HG02678 (cell line): ENCODE measurements around the gene DPYD.
"Not testable (repeated sequence)": the region's sequence is repeated elsewhere in the genome, so short reads cannot be mapped to it uniquely, and the experiment has no call there.

Source experiments
- ATAC-seq: cut with Tn5 transposase; IDR thresholded peaks from one replicate; pipeline ENCODE4 v1.9.1; 2021; ENCODE audit warnings: mild to moderate bottlenecking, moderate library complexity; ENCODE audit not compliant: unreplicated experiment

The DPYD gene

DNA sequence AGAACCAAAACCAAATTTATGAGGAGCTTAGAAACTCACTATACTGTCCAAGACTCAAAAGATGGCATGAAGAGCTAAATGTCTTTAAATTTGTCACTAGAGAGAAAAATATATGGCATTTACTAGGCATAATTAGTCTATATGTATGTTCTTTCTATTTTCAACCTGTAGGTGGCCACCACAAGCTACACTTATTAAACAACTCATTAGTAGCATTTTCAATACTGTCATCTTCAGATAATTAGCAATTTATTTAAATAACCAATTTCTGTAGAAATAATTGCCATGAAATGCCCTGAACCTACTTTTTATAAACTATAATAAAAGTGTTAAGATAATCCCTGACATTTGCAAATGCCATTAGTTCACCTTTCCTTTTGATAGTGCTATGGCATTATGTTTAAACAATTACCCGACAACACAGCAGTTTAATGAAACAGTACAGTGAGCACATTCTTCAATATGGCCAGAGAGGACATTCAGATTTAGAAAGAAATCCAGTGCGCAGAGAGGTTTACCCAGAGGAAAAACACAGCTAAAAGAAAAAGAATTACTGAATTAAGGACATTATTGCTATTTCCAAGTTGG lies 676.8 kb downstream of the DPYD start:
- no peak for ATAC-seq

DNA sequence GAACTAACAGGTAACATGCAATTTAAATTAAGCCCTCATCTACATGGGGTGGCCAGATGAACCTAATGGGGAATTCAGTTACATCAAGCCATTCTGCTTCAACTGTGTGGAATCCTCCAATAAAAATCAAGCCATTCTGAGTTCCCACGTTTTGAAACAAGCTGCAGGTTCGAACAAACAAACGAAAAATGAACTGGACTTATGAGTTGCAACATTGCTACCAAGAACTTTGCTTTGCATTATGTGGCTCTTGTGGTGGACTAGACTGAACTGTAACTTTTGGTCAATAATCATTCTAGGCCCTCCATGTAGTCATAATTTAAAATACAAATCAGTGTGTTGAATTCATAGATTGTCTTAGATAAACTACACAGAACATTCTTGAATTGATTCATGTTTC lies 682.0 kb downstream of the DPYD start:
- no peak for ATAC-seq

DNA sequence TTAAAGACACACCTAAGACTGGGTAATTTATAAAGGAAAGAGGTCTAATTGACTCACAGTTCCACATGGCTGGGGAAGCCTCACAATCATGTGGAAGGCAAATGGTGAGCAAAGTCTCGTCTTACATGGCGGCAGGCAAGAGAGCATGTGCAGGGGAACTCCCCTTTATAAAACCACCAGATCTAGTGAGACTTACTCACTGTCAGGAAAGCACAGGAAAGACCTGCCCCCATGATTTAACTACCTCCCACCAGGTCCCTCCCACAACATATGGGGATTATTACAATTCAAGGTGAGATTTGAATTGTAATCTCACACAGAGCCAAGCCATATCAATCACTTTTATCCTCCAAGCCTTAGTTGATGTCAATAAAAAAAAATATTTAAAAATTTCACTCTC lies 689.5 kb downstream of the DPYD start:
- ATAC-seq, result not testable (repeated sequence)

DNA sequence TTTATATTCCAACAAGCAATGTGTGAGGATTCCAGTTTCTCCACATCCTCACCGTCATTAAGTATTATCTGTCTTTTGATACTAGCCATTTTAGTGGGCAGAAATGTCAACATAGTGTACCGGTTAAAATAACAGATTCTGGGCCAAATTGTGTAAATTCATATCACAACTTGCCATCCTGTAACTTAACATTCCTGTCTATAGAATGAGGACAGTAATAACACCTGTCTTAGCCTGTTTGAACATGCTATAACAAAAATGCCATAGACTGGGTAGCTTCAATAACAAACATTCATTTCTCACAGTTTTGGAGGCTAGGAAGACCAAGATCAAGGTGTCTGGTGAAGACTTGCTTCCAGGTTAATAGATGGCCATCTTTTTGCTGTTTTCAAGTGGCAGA lies 708.2 kb downstream of the DPYD start:
- no peak for ATAC-seq

DNA sequence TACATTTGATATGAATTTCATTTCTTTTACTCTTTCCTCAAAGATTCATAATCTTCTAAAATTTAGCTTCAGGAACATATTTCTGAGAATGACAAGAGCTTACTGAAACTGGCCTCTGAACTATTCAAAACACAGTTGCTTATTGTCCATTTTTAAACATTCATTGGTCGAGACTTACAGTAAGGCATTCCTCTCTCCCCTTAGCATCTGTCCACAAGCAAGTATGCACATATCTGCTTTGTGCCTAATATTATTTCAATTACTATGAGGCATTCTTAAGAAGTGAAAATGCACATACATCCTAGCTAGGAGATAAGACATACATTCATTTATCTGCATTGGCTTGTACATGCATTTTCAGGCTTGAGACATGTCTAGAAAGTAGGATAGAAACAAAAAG lies 710.5 kb downstream of the DPYD start:
- no peak for ATAC-seq

DNA sequence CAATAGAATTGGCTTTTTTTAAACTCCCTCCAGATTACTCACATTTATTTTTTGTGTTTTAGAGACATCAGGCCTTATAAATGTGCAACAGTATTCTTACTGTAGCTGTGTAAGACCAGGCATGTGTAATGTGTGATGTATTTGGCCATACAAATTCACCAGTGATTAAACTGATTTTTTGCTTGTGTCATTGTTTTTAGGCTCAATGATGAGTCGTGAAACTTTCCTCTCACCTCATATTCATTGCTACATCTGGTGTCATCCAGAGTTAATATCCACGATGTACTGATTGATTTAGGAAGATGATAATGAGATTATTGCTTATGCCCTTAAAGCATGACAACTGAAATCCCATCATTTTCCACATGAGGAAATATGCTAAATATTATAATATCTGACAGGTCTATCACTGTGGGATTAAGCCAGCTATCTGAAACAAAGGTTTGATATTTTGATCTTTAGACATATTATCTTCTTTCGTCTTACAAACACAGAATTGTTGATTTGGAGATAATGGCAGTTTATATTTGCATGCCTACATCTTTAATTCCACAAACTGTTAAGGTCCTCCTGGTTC lies 711.4 kb downstream of the DPYD start:
- ATAC-seq, result no peak

DNA sequence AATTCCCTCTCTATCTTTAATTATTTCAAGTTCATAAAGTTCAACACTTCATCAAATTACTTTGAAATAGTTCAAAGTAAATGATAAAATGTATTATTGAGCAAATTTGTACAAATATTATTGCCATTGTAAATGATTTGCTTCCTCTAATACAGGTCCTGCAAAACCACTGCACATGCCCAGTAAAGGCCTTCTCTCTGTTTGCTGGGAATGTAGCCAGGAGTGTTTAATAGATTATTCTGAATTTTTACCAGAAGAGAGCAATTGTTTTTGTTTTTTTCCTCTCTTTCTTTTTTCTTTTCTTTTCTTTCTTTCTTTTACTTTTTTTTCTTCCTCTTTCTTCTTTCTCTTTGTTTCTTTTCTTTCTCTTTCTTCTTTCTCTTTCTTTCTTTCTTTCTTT lies 713.0 kb downstream of the DPYD start:
- no peak for ATAC-seq

DNA sequence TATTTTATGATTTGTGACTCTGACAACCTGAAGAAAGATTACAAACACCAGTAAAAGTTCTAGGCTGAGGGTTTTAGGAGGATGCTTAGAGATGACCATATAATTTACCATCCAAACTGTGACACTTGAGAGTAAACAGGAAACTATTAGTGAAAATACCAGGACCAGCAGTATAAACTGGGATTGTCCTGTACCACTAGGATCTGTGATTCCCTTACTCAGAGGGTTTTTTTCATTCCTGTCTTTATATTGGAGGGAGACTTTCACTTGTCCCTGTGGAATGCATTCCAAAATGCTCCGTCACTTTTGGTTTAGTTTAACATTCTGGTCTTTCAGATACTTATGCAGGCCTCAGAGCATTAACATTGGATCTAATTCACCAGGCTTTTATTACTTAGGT lies 716.4 kb downstream of the DPYD start:
- ATAC-seq, result no peak

DNA sequence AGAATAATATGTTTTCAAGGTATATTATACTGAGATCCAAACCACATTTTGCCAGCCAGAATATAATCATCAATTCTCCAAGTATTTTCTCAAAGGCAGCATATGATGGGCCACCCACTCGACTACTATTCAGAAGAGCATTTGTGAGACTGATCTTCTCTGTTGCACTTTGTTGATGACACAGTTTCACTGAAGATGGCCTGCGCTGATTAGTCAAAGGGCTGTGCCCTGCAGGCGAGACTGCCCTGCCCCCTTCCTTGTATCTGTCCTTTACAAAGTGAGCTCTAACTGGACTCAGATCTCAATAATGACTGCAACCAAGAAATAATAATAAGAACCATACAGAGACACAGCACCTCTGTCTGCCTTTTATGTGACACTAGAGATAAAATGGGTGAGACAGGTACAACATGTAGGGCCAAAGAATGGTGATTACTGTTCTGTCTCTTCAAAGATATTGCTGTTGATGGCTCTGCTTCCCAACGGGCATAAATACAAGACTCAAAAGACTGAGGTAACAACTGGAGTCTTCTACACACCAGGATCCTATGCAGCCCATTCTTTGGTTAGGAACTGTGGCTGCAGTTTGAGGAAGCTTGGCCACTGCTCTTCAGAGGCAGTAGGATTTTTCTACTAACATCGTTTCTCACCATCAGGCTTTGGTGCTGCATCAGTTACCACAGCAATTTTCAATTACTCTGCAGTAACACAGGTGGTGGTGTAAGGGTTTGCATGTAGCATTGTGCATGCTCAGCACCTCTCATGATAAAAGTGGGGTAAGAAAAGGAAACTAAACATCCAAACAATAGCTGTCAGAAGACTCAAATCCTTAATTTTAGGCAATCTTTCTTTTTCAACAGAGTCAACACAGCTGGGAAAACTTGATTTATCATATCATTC lies 718.1 kb downstream of the DPYD start:
- no peak for ATAC-seq

DNA sequence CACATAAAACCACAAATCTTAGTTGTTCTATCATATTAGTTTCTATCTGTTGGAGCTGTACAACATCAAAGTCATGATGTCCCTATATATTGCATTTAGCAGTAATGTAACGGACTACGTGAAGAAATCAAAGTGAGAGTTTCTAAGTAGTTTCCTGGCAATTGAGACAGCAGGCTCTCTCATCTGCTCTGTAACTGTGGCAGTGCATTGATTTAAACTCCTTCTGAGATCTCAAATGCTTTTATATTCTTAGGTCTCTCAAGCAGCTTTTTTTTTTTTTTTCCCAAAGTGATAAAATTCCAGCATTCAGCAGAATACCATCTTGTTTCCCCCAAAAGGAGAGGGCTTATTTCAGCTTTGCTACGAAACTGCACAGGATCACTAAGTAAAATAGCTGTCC lies 719.2 kb downstream of the DPYD start:
- no peak for ATAC-seq

DNA sequence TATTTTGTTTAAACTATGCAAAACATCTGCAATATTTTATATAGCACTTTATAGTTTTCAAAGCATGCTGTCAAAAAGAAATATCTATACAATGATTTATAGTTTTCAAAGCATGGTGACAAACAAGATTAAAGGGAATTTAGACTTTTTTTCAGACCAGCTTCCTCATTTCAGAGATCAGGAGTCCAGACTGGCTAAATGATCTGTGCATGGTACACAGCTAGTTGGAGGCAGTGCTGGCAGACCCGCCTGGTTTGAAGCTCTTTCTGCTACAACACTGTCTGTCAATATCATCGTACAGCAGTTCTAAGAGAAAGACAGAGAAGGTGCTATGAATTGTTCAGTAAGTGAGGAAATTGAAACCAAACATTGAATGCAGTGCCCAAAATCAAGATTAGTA lies 720.2 kb downstream of the DPYD start:
- ATAC-seq, result no peak

DNA sequence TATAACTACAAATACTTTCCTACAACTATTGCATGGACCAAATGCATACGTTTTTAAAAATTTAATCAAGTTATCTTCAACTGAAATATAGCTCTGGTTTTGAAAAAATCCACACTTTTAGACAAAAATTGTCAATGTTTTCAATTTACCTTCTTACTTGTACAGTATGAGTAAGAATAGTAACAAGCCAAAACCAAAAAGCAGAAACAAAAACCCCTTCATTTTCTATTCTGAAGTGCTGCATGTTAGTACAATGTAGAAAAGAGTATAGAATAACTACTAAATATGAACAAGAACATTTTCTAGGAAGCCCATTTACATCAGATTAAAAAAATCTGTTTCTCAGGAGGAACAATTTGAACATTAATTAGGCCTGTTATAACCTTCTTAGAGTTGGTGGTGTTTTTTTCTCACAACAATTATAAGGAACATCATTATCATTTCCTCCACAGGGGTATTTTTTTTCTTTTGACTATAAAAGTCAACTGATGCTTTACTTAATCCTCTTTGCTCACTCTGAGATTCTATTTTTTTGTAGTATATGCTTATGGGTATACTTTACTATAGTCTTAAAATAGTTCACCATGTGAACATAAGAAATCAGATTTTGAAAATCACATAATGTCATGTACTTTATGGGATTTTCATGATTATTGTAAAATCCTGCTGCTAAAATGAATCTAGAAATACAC lies 723.9 kb downstream of the DPYD start:
- no peak for ATAC-seq

DNA sequence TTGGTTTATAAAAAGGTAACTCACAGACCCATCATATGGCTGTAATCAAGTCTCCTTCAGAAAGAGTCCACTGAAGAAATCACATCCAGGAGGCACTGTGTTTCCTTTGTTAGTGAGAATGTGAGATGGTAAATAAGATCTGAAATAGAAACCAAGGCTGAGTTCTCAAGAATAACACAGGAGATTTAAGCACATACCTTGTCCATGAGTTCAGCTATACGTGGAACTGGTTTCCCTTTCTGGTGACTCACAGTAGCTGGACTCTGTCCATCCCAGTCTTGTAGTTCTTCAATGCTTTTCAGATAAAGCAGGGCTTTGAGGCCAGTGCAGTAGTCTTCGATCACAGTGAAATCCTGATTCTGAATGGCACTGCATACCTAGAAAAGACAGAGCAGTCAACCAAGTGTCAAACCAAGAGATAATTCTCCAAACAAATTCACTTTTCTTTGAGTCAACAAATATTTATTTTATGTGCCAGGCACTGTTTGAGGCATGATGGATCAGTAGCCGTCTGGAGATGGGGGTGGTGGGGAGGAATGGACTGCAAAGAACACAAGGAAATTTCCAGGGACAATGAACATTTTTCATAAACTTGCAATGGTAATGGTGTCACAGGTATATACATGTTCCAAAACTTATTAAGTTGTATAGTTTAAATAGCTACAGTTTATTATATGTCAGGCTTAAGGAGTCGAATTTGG lies 727.8 kb downstream of the DPYD start:
- ATAC-seq, result no peak

DNA sequence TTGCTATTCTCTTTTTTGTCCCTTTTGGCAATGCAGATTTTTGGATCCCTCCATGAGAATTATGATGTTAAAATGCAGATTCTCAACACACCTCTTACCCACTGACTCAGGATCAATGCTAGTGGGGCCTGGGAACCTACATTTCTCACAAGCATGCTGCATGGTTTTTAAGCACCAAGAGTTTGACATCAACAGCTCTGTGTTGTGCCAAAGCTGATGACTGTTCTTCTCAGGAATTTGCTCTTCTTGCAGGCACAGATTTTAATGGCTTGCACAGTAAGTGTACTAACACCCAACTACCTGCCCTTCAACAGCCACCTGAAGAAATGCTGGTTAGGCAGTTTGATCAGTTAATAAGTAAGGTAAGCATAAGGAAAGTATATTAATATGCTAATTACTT lies 730.5 kb downstream of the DPYD start:
- no peak for ATAC-seq

DNA sequence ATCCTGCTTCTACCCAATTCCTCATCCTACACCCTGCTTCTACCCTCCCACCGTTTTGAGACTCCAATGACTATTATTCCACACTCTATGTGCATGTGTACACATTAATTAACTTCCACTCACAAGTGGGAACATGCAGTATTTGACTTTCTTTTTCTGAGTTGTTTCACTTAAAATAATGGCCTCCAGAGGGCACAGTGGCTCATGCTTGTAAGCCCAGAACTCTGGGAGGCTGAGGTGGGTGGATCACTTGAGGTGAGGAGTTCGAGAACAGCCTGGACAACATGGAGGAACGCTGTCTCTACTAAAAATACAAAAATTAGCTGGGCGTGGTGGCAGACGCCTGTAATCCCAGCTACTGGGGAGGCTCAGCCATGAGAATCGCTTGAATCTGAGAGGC lies 734.5 kb downstream of the DPYD start:
- ATAC-seq, result no peak

DNA sequence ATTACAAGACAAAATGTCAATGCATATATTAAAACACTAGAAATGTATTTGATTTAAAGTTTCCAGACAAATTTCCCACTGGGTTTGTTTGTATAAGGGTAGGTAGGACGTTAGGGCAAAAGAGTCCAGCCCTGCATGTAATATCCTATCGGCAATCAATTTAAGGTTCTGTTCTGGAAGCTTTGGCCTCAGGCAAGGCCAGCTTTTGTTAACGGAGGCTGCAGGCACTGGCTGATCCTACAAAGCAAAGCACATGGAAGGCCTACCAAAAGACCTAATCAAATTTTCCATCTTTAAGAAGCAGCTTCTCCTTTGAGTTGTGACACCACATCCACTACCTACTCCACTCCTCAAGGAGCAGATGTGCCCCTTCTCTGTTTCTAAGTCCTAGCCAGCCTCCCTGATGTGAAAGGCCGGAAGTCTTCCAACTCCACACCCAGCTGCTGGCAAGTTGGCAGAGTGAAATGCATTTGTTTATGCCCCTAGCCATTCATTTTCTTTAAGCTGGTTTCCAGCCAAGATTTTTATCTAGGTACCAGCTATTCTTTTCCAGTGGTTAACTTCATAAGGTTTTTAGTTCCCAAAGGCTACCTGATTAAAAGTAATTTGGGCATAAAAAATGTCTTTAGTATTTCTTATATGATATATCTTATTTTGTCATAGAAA lies 746.7 kb downstream of the DPYD start:
- ATAC-seq, result no peak

DNA sequence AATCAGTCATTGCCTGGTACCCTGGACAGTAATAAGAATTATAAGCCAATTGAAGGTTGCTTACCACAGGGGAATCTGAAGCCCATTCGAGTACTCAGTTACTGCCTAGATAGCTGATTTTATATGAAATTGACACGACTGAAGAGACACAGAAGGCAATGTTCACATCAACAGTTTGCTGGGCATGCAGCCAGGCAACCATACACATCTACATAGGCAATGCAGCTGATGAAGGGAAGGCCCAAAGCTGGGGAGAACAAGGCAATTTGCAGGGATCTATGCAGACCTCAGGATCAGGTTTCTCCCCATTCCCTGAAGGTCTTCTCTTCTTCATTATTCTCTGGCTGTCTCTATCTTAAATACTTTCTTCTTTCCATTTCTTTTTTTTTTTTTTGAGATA lies 750.5 kb downstream of the DPYD start:
- ATAC-seq, result no peak

DNA sequence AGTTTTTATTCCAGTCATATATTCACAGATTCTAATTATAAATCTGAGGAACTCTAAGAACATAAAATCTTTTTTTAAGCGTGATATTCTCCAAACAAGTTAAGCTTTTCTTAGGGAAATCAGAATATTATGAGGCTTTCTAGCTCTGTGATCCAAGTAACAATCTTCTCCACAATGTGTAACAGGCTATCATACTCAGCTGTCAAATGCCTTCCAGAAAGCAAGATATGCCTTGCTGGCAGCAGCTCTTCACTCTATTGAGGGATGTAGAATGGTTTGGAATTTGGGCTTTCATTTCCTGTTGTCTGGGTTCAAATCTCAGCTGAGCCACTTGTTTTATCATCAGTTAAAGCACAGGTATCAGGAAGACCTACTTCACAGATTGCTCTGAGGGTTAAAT lies 752.8 kb downstream of the DPYD start:
- ATAC-seq, result no peak

DNA sequence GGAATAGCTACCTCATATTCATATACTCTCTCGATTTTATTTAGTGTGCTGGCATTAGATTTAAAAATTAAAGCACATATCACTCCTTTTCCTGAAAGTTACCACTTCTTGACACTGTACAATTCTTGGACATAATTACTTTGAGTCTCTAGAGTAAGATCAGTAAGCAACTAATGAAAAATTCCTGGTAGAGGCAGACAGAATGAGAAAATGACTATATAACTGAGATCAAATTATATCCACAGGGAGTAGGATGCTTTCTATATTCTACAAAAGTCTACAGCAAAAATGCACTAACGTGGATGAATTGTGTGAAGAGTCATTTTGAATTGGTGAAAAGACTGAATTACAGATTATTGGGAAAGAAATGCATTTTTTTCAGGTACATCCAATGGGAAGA lies 753.6 kb downstream of the DPYD start:
- ATAC-seq, result no peak

DNA sequence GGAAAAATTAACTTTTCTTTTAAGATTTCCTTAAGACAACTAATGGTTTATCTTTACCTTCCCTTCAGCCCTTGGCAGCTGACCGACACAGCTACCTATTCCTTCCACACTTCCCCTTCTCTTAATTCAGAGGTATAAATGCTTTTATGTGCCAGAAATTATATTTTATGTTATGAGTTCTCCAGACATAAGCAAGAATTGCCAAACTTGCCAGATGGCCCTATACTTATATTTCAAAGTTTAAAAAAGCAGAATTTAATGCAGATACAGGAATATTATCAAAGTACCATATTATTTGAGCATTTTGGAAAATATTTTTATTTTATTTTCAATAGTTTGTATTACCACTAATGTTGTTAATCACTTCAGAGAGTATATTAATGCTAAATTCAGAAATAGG lies 754.2 kb downstream of the DPYD start:
- no peak for ATAC-seq

DNA sequence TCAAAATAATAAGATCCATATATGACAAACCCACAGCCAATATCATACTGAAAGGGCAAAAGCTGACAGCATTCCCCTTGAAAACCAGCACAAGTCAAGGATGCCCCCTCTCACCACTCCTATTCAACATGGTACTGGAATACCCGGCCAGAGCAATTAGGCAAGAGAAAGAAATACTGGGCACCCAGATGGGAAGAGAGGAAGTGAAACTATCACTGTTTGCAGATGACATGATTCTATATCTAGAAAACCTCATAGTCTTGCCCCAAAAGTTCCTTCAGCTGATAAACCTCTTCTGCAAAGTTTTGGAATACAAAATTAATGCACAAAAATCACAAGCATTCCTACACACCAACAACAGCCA lies 756.6 kb downstream of the DPYD start:
- peak; percentile 41 for ATAC-seq
